ENCODE results near the gene HSPB6.
"Not testable (repeated sequence)": the region's sequence is repeated elsewhere in the genome, so short reads cannot be mapped to it uniquely, and the experiment has no call there.

HSPB6 gene

DNA sequence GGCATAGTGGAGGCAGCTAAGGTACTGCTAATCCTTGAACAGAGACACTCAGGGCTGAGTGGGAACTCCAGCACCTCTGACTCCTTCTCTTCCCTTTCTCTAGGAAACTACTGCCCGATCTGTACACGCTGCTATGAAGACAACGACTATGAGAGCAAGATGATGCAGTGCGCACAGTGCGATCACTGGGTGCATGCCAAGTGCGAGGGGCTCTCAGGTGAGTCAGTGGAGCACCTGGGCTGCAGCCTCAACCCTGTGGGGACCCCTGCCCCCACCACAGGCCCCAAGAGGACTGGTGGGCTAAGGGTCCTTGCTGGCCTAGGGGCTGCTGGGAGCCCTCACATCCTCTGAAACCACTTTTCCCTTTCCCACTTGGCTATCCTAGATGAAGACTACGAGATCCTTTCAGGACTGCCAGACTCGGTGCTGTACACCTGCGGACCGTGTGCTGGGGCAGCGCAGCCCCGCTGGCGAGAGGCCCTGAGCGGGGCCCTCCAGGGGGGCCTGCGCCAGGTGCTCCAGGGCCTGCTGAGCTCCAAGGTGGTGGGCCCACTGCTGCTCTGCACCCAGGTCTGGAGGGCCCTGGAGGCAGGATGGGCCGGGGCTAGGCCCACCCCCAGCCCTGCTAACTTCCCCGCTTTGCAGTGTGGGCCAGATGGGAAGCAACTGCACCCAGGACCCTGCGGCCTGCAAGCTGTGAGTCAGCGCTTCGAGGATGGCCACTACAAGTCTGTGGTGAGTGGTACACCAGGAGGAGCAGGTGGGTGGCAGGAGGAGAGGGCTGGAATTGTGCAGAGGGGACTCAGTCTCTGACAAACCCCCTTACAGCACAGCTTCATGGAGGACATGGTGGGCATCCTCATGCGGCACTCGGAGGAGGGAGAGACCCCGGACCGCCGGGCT, 29.5 kb downstream of the HSPB6 start:
- H3K79me2 ChIP-seq (ENCODE audit: control insufficient read depth, insufficient read depth, low read length, unreplicated experiment): no peaks in the 10 kb centered on the region
- no peak overlapping the region for H3K27ac ChIP-seq (ENCODE audit: low read depth, low read length)
- H3K4me1 ChIP-seq (ENCODE audit: control insufficient read depth, insufficient read depth, low read length, unreplicated experiment): no peaks in the 10 kb centered on the region
- H3K27me3 ChIP-seq (ENCODE audit: insufficient read depth, low read length): no peaks in the 10 kb centered on the region
- H3K36me3 ChIP-seq (ENCODE audit: insufficient read depth, low read length): peaks cover 5% of the 10 kb centered on the region; the same call in 1 of the 2 replicates
- no peak overlapping the region for H2AFZ ChIP-seq (ENCODE audit: low read length, unreplicated experiment)
- H3K4me3 ChIP-seq (ENCODE audit: low read depth, low read length): no peak overlapping the region

DNA sequence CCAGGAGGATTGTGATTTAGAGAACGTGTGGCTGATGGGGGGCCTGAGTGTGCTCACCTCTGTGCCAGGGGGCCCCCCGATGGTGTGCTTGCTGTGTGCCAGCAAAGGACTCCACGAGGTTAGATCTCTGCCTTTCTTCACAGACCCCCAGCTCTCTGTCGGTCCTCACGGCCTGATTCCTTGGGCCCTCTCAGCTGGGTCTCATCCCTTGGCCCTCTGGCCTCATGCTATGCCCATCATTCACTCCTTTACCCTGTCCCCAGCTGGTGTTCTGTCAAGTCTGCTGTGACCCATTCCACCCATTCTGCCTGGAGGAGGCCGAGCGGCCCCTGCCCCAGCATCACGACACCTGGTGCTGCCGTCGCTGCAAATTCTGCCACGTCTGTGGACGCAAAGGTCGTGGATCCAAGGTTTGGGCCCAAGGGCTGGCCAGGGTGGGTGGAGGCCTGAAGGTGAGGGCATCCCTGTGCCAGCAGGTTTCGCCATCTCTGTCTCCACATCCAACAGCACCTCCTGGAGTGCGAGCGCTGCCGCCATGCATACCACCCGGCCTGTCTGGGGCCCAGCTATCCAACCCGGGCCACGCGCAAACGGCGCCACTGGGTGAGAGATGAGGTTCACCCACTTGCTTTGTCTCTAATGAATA, 31.5 kb downstream of the HSPB6 start:
- Histone ChIP-seq H3K27me3 (ENCODE audit: insufficient read depth, low read length) (no peaks in the 10 kb centered on the region), H3K27ac (ENCODE audit: low read depth, low read length) (no peak overlapping the region), H2AFZ (ENCODE audit: low read length, unreplicated experiment) (no peak overlapping the region), H3K4me3 (ENCODE audit: low read depth, low read length) (no peak overlapping the region), H3K36me3 (ENCODE audit: insufficient read depth, low read length) (peaks cover 5% of the 10 kb centered on the region; the same call in 1 of the 2 replicates), H3K79me2 (ENCODE audit: control insufficient read depth, insufficient read depth, low read length, unreplicated experiment) (no peaks in the 10 kb centered on the region), H3K4me1 (ENCODE audit: control insufficient read depth, insufficient read depth, low read length, unreplicated experiment) (no peaks in the 10 kb centered on the region)

DNA sequence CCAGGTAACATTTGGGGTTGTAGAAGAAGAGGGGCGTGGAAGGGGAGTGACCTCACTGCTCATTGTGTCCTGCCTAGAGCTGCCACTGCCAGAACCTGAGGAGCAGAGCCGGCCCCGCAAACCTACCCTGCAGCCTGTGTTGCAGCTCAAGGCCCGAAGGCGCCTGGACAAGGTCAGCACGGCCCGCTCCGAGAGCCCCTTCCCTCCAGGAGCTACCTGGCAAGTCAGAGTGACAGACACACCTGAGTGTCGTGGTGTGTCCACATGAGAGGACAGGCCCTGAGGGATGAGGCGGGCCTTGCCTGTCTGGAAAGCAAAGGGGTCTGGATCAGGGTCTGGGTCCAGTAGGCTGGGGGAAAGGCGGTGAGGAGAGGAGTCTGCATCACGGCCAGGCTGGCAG, 32.3 kb downstream of the HSPB6 start:
- no peak overlapping the region for H2AFZ ChIP-seq (ENCODE audit: low read length, unreplicated experiment)
- H3K4me1 ChIP-seq (ENCODE audit: control insufficient read depth, insufficient read depth, low read length, unreplicated experiment): no peaks in the 10 kb centered on the region
- H3K79me2 ChIP-seq (ENCODE audit: control insufficient read depth, insufficient read depth, low read length, unreplicated experiment): peaks cover 7% of the 10 kb centered on the region
- no peak overlapping the region for H3K27ac ChIP-seq (ENCODE audit: low read depth, low read length)
- H3K4me3 ChIP-seq (ENCODE audit: low read depth, low read length): no peak overlapping the region
- peaks cover 5% of the 10 kb centered on the region; the same call in 1 of the 2 replicates for H3K36me3 ChIP-seq (ENCODE audit: insufficient read depth, low read length)
- H3K27me3 ChIP-seq (ENCODE audit: insufficient read depth, low read length): no peaks in the 10 kb centered on the region

DNA sequence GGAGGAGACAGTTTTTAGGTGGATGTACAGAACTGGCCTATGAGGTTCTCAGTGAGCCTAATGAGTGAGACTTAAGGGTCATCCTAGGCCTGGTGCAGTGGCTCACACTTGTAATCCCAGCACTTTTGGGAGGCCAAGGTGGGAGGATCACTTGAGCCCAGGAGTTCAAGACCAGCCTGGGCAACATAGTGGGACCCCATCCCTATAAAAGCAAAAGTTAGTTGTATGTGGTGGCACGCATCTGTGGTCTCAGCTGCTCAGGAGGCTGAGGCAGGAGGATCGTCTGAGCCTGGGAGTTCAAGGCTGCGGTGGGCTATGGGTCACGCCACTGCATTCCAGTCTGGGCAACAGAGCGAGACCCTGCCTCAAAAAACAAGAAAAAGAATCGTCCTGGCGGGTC, 32.7 kb downstream of the HSPB6 start:
- not testable (repeated sequence) for H3K4me1 ChIP-seq (ENCODE audit: control insufficient read depth, insufficient read depth, low read length, unreplicated experiment); H3K4me3 ChIP-seq (ENCODE audit: low read depth, low read length); H2AFZ ChIP-seq (ENCODE audit: low read length, unreplicated experiment); H3K27me3 ChIP-seq (ENCODE audit: insufficient read depth, low read length); H3K36me3 ChIP-seq (ENCODE audit: insufficient read depth, low read length); H3K27ac ChIP-seq (ENCODE audit: low read depth, low read length)
- H3K79me2 ChIP-seq (ENCODE audit: control insufficient read depth, insufficient read depth, low read length, unreplicated experiment): peaks cover 12% of the 10 kb centered on the region

GRCh38 chr19:35723671-35724070, 33.2 kb downstream of the HSPB6 start:
- Histone ChIP-seq H3K79me2 (ENCODE audit: control insufficient read depth, insufficient read depth, low read length, unreplicated experiment) (peaks cover 16% of the 10 kb centered on the region), H3K27me3 (ENCODE audit: insufficient read depth, low read length) (no peaks in the 10 kb centered on the region), H3K4me3 (ENCODE audit: low read depth, low read length) (no peak overlapping the region), H3K4me1 (ENCODE audit: control insufficient read depth, insufficient read depth, low read length, unreplicated experiment) (no peaks in the 10 kb centered on the region), H3K27ac (ENCODE audit: low read depth, low read length) (no peak overlapping the region), H2AFZ (ENCODE audit: low read length, unreplicated experiment) (no peak overlapping the region), H3K36me3 (ENCODE audit: insufficient read depth, low read length) (peaks cover 5% of the 10 kb centered on the region; the same call in 1 of the 2 replicates)

DNA sequence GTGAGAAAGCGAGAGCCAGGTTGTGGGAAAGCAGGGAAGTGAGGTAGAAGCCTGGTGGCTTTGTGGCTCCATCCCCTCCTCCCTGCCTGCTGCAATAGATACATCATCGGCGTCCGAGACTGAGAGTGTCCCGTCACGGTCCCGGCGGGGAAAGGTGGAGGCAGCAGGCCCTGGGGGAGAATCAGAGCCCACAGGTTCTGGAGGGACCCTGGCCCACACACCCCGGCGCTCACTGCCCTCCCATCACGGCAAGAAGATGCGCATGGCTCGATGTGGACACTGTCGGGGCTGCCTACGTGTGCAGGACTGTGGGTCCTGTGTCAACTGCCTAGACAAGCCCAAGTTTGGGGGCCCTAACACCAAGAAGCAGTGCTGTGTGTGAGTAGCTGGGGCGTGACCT, 33.9 kb downstream of the HSPB6 start:
- no peaks in the 10 kb centered on the region for H3K4me1 ChIP-seq (ENCODE audit: control insufficient read depth, insufficient read depth, low read length, unreplicated experiment)
- no peak overlapping the region for H3K27ac ChIP-seq (ENCODE audit: low read depth, low read length)

DNA sequence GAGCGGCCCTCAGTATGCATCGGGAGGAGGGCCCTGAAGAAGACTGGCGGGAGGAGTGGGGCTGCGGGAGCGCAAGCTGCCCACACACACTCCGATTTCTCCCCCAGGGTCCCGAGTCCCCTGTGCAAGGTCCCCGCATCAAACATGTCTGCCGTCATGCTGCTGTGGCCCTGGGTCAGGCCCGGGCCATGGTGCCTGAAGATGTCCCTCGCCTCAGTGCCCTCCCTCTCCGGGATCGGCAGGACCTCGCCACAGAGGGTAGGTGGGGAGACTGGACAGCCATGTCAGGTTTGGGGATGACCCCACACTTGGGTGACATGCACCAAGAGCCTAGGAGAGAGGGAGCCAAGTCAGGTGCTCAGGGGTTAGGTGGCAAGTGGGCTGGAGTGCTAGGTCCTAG, 34.4 kb downstream of the HSPB6 start:
- Histone ChIP-seq H3K4me1 (ENCODE audit: control insufficient read depth, insufficient read depth, low read length, unreplicated experiment) (no peaks in the 10 kb centered on the region), H3K79me2 (ENCODE audit: control insufficient read depth, insufficient read depth, low read length, unreplicated experiment) (peaks cover 24% of the 10 kb centered on the region), H3K36me3 (ENCODE audit: insufficient read depth, low read length) (peaks cover 5% of the 10 kb centered on the region; the same call in 1 of the 2 replicates)

More for the DNA sequence above, 33.9 kb downstream of the HSPB6 start:
- Histone ChIP-seq H3K36me3 (ENCODE audit: insufficient read depth, low read length) (peaks cover 5% of the 10 kb centered on the region; the same call in 1 of the 2 replicates), H2AFZ (ENCODE audit: low read length, unreplicated experiment) (no peak overlapping the region), H3K79me2 (ENCODE audit: control insufficient read depth, insufficient read depth, low read length, unreplicated experiment) (peaks cover 24% of the 10 kb centered on the region), H3K27me3 (ENCODE audit: insufficient read depth, low read length) (no peaks in the 10 kb centered on the region), H3K4me3 (ENCODE audit: low read depth, low read length) (no peak overlapping the region)

GRCh38 chr19:35721374-35721773, 35.5 kb downstream of the HSPB6 start:
- no peak overlapping the region for H2AFZ ChIP-seq (ENCODE audit: low read length, unreplicated experiment)
- H3K27me3 ChIP-seq (ENCODE audit: insufficient read depth, low read length): no peaks in the 10 kb centered on the region
- H3K79me2 ChIP-seq (ENCODE audit: control insufficient read depth, insufficient read depth, low read length, unreplicated experiment): peaks cover 24% of the 10 kb centered on the region
- no peak overlapping the region for H3K4me3 ChIP-seq (ENCODE audit: low read depth, low read length)
- H3K4me1 ChIP-seq (ENCODE audit: control insufficient read depth, insufficient read depth, low read length, unreplicated experiment): no peaks in the 10 kb centered on the region
- peaks cover 5% of the 10 kb centered on the region; the same call in 1 of the 2 replicates for H3K36me3 ChIP-seq (ENCODE audit: insufficient read depth, low read length)
- no peak overlapping the region for H3K27ac ChIP-seq (ENCODE audit: low read depth, low read length)

More for the DNA sequence above, 34.4 kb downstream of the HSPB6 start:
- no peak overlapping the region for H2AFZ ChIP-seq (ENCODE audit: low read length, unreplicated experiment)
- no peak overlapping the region for H3K4me3 ChIP-seq (ENCODE audit: low read depth, low read length)
- no peak overlapping the region for H3K27ac ChIP-seq (ENCODE audit: low read depth, low read length)
- no peaks in the 10 kb centered on the region for H3K27me3 ChIP-seq (ENCODE audit: insufficient read depth, low read length)

GRCh38 chr19:35720648-35721047, 36.2 kb downstream of the HSPB6 start:
- H3K27me3 ChIP-seq (ENCODE audit: insufficient read depth, low read length): no peaks in the 10 kb centered on the region
- no peak overlapping the region for H3K4me3 ChIP-seq (ENCODE audit: low read depth, low read length)
- no peaks in the 10 kb centered on the region; the same call in 1 of the 2 replicates for H3K36me3 ChIP-seq (ENCODE audit: insufficient read depth, low read length)
- H3K4me1 ChIP-seq (ENCODE audit: control insufficient read depth, insufficient read depth, low read length, unreplicated experiment): peaks cover 4% of the 10 kb centered on the region
- H2AFZ ChIP-seq (ENCODE audit: low read length, unreplicated experiment): no peak overlapping the region
- peaks cover 24% of the 10 kb centered on the region for H3K79me2 ChIP-seq (ENCODE audit: control insufficient read depth, insufficient read depth, low read length, unreplicated experiment)
- no peak overlapping the region for H3K27ac ChIP-seq (ENCODE audit: low read depth, low read length)

- no peaks in the 10 kb centered on the region; the same call in 1 of the 2 replicates for H3K36me3 ChIP-seq (ENCODE audit: insufficient read depth, low read length)
- H2AFZ ChIP-seq (ENCODE audit: low read length, unreplicated experiment): no peak overlapping the region
- H3K4me1 ChIP-seq (ENCODE audit: control insufficient read depth, insufficient read depth, low read length, unreplicated experiment): peaks cover 4% of the 10 kb centered on the region
These were observed 36.7 kb downstream of the HSPB6 start for GRCh38 chr19:35720163-35720524.

More at GRCh38 chr19:35720163-35720524, 36.7 kb downstream of the HSPB6 start:
- no peaks in the 10 kb centered on the region for H3K27me3 ChIP-seq (ENCODE audit: insufficient read depth, low read length)
- no peak overlapping the region; the same call in 1 of the 2 replicates for H3K4me3 ChIP-seq (ENCODE audit: low read depth, low read length)
- H3K27ac ChIP-seq (ENCODE audit: low read depth, low read length): no peak overlapping the region
- H3K79me2 ChIP-seq (ENCODE audit: control insufficient read depth, insufficient read depth, low read length, unreplicated experiment): peaks cover 24% of the 10 kb centered on the region

All from ACC112 (cell line).